Measurements from ENCODE around the gene USH2A.
A peak's percentile ranks its signal among the peaks of the same experiment; 100 is the strongest.

Gene USH2A

DNA sequence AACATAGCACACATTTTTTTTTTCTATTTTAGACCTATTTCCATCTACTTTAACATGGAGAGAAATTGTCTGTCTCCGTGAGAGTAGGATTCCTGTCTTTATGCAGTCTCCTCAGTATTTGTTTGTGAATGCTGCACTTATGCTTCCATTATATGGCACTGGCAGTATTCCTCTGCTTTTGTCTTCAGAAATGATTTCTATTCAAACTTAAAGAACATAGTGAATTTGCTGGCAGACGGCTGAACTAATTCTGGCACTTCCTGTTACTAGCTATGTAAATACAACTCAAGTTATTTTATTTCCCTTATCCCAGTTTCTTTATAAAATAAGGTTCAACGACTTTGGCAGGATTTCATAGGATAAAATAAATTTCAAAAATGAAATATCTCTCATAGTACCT lies 810.9 kb downstream of the USH2A start:
- no peak for DNase-seq

DNA sequence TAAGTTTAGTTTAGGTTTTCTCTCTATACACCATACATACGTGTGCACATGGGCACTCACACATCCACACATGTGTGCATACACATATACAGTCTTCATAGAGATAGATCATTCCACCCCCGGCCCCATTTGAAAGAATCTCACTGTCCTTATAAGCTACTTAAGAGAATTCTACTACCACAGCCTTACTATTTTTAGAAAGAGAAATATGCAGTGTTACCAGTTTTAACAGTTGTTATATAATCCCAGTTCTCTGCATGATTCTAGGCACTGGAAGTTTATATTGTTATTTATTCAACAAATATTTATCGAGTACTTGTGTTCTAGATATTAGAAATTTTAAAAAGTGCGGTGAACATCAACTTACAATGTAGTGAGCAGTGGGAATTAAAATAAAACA lies 814.6 kb downstream of the USH2A start:
- DNase-seq, result no peak

DNA sequence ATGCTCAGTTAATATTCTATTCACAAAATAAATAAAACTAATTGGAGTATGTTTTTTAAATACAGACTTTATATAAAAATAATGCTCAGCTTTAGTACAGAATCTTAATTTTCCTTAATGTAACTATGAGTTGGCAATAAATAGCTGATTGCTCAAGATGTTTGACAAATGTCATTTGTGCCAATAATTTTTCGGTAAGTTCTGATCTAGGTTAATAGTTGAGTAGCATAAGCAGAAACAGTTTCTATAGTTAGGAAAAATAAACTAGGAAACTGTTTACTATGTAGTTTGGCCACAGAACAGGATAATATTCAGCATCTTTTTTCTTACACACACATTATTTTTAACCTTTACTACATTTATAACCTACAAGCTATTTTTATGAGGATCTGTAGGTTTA lies 815.8 kb downstream of the USH2A start:
- DNase-seq, result no peak

DNA sequence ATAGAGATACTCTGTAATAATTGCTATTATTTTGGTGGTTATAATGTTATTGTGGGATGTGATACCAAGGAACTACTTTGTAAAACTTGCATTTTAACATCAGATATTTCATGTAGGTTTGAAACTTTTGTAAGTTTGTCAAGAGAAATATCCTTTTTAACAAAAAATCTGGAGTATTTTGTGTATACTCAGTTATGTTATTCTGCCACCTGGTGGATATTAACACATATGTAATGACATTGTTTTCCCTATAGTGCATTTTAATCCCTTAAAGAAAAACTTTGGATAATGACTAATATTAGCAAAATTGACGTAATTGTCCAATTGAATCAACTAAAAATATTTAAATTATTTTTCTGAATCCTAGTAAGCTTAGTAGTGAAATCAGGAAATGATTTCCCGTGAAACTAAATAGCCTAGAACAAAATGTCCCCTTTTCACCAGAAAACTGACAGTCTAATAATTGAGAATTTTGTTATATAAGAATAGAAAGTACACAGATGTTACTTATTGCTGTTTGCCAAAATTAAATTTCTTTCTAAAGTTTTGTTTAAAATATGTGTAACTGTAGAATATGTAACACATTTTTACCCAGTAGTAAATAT lies 816.6 kb downstream of the USH2A start:
- DNase-seq, result peak; percentile 11

DNA sequence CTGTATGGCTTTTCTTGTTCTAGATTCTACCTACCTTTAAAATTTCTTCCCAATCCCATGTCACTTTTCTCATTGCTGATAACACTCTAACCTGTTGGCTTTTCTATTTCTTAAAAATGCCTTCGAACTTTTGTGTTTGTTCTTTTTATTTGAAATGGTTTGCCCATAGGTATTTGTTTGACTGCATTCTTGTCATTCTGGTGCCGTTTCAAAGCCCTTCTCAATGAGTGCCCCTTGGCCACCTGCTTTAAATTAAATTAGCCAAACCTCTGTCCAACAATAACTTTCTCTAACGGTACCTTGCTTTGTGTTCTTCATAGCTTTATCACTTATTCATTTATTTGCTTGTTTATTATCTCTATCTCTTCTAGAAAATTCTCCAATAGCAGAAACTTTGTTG lies 817.2 kb downstream of the USH2A start:
- no peak for DNase-seq

DNA sequence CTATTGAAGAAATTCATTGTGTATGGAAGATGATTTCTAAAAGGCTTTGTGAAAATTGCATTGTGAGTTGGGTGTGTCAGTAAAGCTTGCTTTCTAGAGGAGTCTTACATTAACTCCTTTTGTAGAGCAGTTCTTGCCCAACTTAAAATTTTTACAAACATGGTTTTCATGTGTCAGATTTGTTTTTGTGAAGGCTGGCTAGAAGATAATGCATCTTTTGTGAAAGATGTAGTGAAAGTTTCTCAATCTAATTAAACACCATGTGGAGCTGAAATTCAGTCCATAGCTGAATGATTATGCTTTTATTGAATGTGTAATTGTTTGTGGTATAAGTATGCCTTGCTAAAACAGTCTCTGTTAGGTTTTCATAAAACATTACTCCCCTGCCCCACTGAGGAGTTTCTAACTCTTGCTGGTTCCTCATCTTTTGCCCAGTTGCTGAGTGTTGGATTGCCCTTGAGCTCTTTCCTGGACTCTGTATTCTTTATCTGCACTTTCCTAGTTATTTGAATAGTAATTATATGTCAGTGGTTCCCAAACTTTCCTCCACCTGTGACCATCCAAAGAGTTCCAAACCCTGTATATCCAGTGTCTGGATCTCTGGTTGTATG lies 818.1 kb downstream of the USH2A start:
- DNase-seq, result no peak

DNA sequence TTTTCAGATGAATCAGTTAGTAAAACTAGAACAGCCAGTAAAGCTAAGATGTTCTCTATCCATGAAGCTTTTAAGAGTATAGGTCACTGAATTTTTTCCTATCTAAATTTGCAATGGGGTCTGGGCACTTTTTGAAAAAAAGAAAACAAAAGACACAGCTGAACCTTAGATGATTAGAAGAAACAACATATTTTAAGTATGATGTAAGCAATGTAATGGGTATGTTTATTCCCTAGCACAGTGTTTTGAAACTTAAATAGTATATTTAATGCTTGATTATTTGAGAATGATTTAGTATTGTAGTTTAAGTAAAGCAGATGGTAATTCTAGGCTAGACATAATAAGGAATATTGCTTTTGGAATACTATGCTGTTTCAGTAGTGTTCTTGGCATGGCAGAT lies 819.9 kb downstream of the USH2A start:
- DNase-seq, result no peak

DNA sequence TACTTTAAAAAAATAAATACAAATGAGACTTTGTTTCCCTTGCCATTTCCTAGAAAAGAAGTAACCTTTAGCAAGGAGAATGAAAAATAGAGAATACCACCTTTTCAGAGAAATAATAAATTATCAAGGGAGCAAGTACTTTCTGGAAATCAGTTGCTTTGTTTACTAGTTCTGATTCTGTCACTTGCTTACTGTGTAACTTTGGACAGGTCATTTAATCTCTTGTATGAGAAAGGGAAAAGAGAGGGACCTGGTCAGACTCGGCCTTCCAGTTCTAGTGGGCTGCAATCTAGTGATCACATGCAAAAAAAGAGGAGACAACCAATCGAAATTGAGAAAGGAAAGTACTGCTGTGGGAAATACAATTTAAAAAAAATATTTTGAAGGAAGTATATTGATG lies 822.0 kb downstream of the USH2A start:
- no peak for DNase-seq

DNA sequence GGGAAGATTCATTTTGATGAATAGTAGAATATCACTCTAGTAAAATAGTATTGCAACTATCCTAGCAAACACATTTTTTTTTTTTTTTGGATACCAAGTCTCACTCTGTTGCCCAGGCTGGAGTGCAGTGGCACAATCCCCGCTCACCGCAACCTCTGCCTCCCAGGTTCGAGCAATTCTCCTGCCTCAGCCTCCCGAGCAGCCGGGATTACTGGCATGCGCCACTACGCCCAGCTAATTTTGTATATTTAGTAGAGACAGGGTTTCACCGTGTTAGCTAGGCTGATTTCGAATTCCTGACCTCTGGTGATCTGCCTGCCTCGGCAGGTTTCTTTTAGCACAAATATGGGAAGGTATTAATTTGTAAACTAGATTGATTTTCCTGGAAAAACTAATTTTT lies 822.4 kb downstream of the USH2A start:
- DNase-seq, result no peak

DNA sequence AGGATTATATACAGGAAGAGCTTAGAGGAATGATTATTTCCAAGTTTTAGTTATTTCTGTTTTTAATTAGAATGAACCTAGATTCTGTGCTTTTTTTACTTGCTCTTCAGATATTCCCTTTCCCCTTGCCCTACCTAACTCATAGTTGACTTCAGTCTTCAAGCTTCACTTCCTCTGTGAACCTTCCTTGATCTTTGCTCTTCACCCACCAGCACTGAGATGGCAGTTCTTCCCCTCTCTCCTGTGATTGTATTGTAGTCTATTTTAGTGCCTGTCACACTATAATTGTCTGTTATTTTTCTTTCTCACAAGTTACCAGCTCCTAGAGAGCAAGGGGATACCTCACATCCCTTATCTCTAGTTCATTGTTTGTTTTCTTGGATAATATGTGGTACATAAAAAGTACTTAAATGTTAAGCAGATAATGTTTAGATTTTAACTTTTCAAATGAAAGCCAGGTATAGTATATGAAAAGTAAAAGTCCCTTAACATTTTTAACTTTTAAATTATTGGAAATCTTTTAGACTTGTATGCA lies 822.9 kb downstream of the USH2A start:
- DNase-seq, result no peak

DNA sequence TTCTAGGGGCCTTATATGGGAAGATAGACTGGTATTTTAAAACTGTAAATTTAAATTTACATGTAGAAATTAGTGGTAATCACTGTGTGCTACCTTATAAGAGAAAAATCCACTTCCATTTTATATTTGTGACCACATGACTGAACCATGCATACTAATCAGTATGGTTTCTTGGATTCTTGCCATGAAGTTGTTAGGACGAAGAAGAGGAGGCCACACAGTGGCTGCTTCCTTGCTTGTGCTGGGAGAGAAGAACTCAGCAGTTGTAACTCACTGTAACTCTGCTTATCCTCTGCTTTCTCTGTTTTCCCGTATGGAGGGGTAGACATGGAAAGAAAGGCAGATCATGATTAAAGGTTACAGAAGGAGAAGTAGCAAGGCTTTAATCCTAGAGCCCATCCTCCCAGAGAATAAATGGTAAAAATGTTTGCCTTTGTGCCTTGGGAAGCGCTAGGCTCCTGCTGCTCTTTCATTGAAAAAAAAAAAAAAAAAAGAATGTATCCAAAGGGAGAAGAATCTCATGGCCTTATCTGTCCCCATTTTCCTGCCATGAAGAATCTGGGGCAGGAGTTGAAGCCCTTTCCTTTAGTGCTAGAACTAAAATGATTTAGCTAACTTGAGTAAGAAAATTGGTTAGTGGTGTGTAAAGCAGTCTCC lies 823.7 kb downstream of the USH2A start:
- peak; percentile 15 for DNase-seq

DNA sequence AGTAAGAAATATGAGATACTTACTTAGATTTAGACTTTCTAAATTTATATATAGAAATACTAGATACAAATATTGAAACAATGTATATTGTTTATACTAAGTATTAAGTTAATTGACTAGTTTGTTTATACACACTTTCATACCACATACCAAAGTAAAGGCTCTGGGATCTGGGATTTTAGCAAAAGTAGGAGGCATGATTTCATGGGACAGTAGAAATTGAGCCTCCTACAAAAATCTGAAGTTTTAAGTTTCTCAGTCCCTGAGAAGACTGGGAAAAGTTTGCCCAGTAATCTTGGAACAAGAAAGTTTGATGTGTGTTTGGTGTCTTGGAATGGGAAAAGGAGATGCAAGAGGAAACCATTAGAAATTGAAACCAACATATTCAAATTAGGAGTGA lies 825.3 kb downstream of the USH2A start:
- no peak for DNase-seq

DNA sequence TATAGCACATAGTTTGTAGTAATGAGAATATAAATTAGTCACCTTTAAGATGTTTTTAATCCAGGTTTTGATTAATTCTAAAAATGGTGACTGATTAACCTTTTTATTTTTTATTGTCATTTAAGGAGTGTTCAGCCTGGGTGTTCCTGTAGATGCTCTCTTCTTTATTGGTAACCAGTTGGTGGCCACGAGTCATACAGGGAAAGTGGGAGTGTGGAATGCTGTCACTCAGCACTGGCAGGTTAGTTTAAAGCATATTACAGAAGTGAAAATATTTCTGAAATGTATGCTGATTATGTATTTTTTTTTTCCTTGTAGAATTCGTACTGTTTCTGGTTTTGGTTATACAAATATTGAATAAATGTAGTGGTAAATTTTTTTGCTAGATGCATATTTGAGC lies 828.0 kb downstream of the USH2A start:
- DNase-seq, result no peak

DNA sequence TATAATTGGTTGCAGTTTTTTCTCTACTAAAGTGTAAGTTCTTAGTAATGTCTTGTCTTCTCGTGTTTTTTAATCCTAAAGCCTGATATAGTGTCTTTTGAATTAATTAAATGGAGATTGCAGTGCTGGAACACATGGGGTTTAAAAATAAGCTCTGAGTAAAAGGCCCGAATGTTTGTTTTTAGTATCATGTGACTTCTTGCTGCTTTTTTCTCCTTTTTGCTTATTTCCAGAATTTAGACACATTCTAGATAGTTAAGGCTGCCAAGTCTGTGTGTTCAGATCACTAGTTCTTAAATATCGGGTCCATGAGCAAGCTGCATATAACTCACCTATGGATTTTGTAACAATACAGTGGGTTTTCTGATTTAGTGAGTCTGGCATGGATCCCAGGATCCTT lies 828.6 kb downstream of the USH2A start:
- DNase-seq, result no peak

DNA sequence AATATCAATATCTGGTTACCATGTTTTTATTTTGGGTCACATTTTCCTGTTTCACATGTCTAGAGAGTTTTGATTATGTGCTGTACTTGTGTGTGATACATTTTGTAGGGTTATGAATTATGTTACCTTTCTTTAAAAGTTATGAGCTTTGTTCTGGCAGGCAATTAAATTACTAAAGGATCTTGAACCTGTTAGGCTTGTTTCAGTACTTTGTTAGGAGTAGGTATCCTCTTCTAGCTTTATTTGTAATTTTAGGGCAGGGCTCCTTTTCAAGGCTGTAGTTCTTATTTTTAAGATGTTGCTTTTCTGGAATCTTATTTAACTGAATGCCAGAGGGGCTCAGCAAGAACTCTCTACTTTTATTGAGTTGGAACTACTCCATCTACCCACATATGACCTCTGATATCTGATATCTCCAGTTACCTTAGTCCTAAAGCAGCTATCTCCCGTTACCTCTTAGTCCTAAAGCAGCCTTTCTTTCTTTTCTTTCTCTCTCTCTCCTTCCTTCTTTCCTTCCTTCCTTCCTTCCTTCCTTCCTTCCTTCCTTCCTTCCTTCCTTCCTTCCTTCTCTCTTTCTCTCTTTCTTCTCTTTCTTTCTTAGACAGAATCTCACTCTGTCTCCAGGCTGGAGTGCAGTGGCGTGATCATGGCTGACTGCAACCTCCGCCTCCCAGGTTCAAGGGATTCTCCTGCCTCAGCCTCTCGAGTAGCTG lies 832.3 kb downstream of the USH2A start:
- DNase-seq, result no peak

DNA sequence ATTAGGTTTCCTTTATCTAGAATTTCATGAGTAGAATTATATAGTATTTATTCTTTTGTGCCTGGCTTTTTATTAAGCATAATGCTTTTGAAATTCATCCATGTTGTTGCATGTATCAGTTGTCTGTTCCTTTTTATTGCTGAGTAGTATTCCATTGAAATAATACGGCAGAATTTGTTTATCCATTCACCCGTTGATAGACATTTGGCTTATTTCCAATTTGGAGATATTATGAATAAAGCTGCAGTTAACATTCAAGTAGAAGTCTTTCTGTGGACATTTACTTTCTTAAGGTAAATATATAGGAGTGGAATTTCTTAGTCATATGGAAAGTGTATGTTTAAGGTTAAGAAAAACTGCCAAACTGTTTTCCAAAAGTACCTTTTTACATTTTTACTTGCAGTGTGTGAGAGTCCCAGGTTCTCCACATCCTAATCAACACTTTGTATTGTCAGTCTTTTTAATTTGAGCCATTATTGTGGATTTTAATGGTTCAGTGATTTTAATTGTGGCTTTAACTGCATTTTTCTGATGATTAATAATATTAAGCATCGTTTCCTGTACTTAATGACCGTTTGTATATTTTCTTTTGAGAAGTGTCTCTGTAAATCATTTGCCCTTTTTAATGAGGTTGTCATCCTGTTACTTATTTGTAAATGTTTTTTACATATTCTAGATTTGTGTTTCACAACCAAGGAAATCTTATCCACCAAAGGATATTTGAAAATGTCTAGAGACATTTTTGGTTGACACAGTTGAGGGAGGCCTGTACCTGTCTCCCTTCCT lies 833.4 kb downstream of the USH2A start:
- no peak for DNase-seq

DNA sequence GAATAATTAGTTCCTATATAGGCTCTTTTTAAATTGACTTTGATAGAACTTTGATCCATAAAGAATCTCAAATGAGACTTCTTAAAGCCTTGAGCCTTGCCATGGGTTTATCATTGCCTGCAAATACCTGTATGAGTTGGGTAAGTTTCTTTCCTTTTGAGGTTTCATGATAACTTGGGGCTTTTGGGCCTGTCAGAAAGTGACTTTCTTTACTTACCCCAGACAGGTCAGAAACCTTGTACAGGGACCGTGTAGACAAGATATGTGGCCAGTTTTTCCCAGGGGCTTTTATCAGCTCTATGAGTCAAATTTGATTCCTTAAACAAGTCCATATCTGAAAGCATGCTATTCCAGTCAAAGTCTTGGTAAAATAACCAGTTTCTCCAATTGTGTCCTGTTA lies 838.9 kb downstream of the USH2A start:
- no peak for DNase-seq

DNA sequence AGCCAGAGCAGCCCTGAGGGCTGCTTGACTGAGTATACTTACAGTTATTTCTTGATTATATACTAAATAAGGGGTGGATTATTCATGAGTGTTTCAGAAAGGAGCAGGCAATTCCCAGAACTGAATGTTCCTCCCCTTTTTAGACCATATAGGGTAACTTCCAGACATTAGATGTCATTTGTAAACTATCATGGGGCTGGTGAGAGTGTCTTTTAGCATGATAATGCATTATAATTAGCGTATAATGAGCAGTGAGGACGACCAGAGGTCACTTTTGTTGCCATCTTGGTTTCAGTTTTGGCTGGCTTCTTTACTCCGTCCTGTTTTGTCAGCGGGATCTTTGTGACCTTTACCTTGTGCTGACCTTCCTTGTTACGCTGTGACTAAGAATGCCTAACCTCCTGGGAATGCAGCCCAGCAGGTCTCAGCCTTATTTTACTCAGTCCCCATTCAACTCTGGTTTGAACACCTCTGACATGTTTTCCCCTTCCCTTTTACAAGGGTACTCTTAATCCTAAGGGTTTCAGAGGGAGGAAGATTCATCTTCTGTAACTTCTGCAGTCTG lies 840.0 kb downstream of the USH2A start:
- DNase-seq, result no peak

DNA sequence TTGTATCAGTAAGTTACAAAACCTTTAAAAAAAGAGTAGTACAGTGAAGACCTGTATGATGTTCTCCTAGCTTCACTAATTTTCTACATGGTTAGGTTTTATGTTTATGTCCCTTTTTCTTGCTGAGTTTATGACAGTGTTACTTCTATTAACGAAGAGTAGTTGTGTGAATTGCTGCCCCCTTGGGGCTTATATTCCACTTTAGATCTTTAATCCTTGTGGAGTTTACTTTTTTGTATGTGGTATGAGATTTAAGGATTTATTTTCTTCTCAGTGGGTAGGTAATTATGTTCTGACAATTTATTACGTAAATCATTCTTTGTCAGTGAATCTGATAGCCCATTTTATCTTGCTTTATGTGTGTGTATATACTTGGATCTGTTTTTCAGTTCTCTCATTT lies 841.4 kb downstream of the USH2A start:
- DNase-seq, result no peak

All from NCI-H1436 (cell line).